Mesenchymal stem cell (in vitro differentiated cells and primary cell): ENCODE data around the gene LY9.

Source experiments
- DNase-seq: peaks from one replicate; pipeline ENCODE4 v3.0.0-alpha.2; 2013
- H2AFZ ChIP-seq: one replicate; pipeline ENCODE4 v1.6.1; 2013; ENCODE audit warnings: low read depth, mild to moderate bottlenecking, control low read depth, inconsistent platforms, low read length, moderate library complexity
- H2AK5ac ChIP-seq: 2 replicates; pipeline ENCODE4 v1.6.1; 2013; ENCODE audit warnings: low read length, moderate library complexity, mild to moderate bottlenecking, inconsistent platforms; ENCODE audit not compliant: severe bottlenecking
- H2BK120ac ChIP-seq: one replicate; pipeline ENCODE4 v1.6.1; 2013; ENCODE audit warnings: low read depth, mild to moderate bottlenecking, inconsistent platforms, low read length, moderate library complexity
- H2BK12ac ChIP-seq, 2 experiments: one replicate each; pipeline ENCODE4 v1.6.1; 2013; ENCODE audit warnings: inconsistent platforms in 2 of 2, low read length in 2 of 2, mild to moderate bottlenecking in 2 of 2, moderate library complexity in 2 of 2, control low read depth in 1 of 2
- H2BK15ac ChIP-seq: one replicate; pipeline ENCODE4 v1.6.1; 2013; ENCODE audit warnings: mild to moderate bottlenecking, low read depth, inconsistent platforms; ENCODE audit not compliant: poor library complexity, severe bottlenecking
- H2BK5ac ChIP-seq: 2 replicates; pipeline ENCODE4 v1.6.1; 2013; ENCODE audit warnings: low read depth, mild to moderate bottlenecking, low read length, control low read depth, inconsistent platforms; ENCODE audit not compliant: poor library complexity, severe bottlenecking
- H3K14ac ChIP-seq, 2 experiments: one replicate each; pipeline ENCODE4 v1.6.1; 2013; ENCODE audit warnings: inconsistent platforms in 2 of 2, low read length in 2 of 2, control low read depth in 1 of 2, mild to moderate bottlenecking in 1 of 2, moderate library complexity in 1 of 2
- H3K18ac ChIP-seq, 2 experiments: one replicate each; pipeline ENCODE4 v1.6.1; 2013; ENCODE audit warnings: inconsistent platforms in 2 of 2, low read length in 2 of 2, control low read depth in 1 of 2, low read depth in 1 of 2, mild to moderate bottlenecking in 1 of 2
- H3K23ac ChIP-seq, 2 experiments: one replicate each; pipeline ENCODE4 v1.6.1; 2013; ENCODE audit warnings: inconsistent platforms in 2 of 2, low read length in 2 of 2, mild to moderate bottlenecking in 2 of 2, moderate library complexity in 2 of 2, control low read depth in 1 of 2
- H3K27ac ChIP-seq: 2 replicates; pipeline ENCODE4 v1.5.1; 2013; ENCODE audit warnings: mild to moderate bottlenecking, moderate library complexity, low read length, control low read depth, inconsistent platforms; ENCODE audit not compliant: poor library complexity, severe bottlenecking
- H3K27me3 ChIP-seq, 2 experiments: 2 replicates each; pipeline versions ENCODE4 v1.6.1 to v1.7.0; 2013; ENCODE audit warnings: low read length in 2 of 2, mild to moderate bottlenecking in 2 of 2, moderate library complexity in 2 of 2, control low read depth in 1 of 2, inconsistent platforms in 1 of 2; ENCODE audit not compliant: control insufficient read depth in 1 of 2, insufficient read depth in 1 of 2
- H3K36me3 ChIP-seq, 2 experiments: 2 replicates each; pipeline versions ENCODE4 v1.6.1 to v1.7.0; 2013; ENCODE audit warnings: low read length in 2 of 2, control low read depth in 1 of 2, inconsistent platforms in 1 of 2, low read depth in 1 of 2, mild to moderate bottlenecking in 1 of 2; ENCODE audit not compliant: insufficient read depth in 2 of 2, control insufficient read depth in 1 of 2
- H3K4ac ChIP-seq, 2 experiments: one replicate each; pipeline ENCODE4 v1.6.1; 2013; ENCODE audit warnings: inconsistent platforms in 2 of 2, low read length in 2 of 2, mild to moderate bottlenecking in 2 of 2, moderate library complexity in 2 of 2, control low read depth in 1 of 2, low read depth in 1 of 2
- H3K4me1 ChIP-seq: 2 replicates; pipeline ENCODE4 v1.6.1; 2013; ENCODE audit warnings: low read depth, low read length, control low read depth; ENCODE audit not compliant: control insufficient read depth, insufficient read depth
- H3K4me2 ChIP-seq: 2 replicates; pipeline ENCODE4 v1.6.1; 2013; ENCODE audit warnings: low read length, mild to moderate bottlenecking, inconsistent platforms; ENCODE audit not compliant: poor library complexity, severe bottlenecking
- H3K4me3 ChIP-seq, 2 experiments: 2 replicates each; pipeline versions ENCODE4 v1.5.1 to v1.7.0; 2013; ENCODE audit warnings: low read length in 2 of 2, mild to moderate bottlenecking in 2 of 2, control low read depth in 1 of 2, low read depth in 1 of 2; ENCODE audit not compliant: insufficient read depth in 1 of 2
- H3K79me1 ChIP-seq: replicated peaks from 2 replicates; pipeline ENCODE4 v1.6.1; 2013; ENCODE audit warnings: mild to moderate bottlenecking, control low read depth, low read length, inconsistent platforms; ENCODE audit not compliant: poor library complexity, severe bottlenecking
- H3K9ac ChIP-seq: 2 replicates; pipeline ENCODE4 v1.7.0; 2013; ENCODE audit warnings: mild to moderate bottlenecking, low read length, moderate library complexity
- H3K9me3 ChIP-seq: 2 replicates; pipeline ENCODE4 v1.7.0; 2013; ENCODE audit warnings: mild to moderate bottlenecking, low read length; ENCODE audit not compliant: control insufficient read depth
- H4K8ac ChIP-seq: one replicate; pipeline ENCODE4 v1.6.1; 2013; ENCODE audit warnings: inconsistent platforms, mild to moderate bottlenecking, low read length, moderate library complexity
- H4K91ac ChIP-seq: one replicate; pipeline ENCODE4 v1.6.1; 2013; ENCODE audit warnings: mild to moderate bottlenecking, low read length, inconsistent platforms
- WGBS: methylation state at CpG from one replicate; pipeline ENCODE4 v1.1.7; 2013; ENCODE audit warnings: mixed read lengths; 5-methylcytosine and 5-hydroxymethylcytosine counted together

Gene LY9

GRCh38 chr1:160753594-160753993 lies 42.4 kb upstream of the LY9 start:
- Histone ChIP-seq H3K4me3 (no peak overlapping the region), H4K8ac (no peak overlapping the region), H3K9me3 (no peaks in the 10 kb centered on the region), H3K18ac (no peak overlapping the region), H3K27me3 (peaks cover 0 to 3% of the 10 kb centered on the region in 2 experiments), H3K4ac (no peak overlapping the region), H2AFZ (no peak overlapping the region), H2BK12ac (no peak overlapping the region), H2BK15ac (no peak overlapping the region), H3K23ac (no peak overlapping the region), H3K79me1 (no peaks in the 10 kb centered on the region), H3K4me1 (no peaks in the 10 kb centered on the region), H2BK5ac (no peak overlapping the region), H2AK5ac (no peak overlapping the region), H3K4me2 (no peak overlapping the region), H3K27ac (no peak overlapping the region), H4K91ac (no peak overlapping the region), H2BK120ac (no peak overlapping the region), H3K9ac (no peak overlapping the region), H3K14ac (no peak overlapping the region), H3K36me3 (no peaks in the 10 kb centered on the region)
- DNase-seq, result no peak

GRCh38 chr1:160755461-160755860 lies 40.5 kb upstream of the LY9 start:
- H2BK120ac ChIP-seq, result no peak overlapping the region
- no peak overlapping the region for H4K8ac ChIP-seq
- no peak overlapping the region for H2BK5ac ChIP-seq
- no peaks in the 10 kb centered on the region for H3K36me3 ChIP-seq
- H2BK12ac ChIP-seq, result no peak overlapping the region
- H3K18ac ChIP-seq, result no peak overlapping the region
- WGBS, result 80% methylated on average over 1 of the region's 2 CpGs
- H3K23ac ChIP-seq, result no peak overlapping the region
- no peak overlapping the region for H3K14ac ChIP-seq
- H3K4me3 ChIP-seq, result no peak overlapping the region
- no peak for DNase-seq
- no peak overlapping the region for H3K4me2 ChIP-seq
- no peaks in the 10 kb centered on the region for H3K9me3 ChIP-seq
- H2BK15ac ChIP-seq, result no peak overlapping the region
- no peak overlapping the region for H4K91ac ChIP-seq
- no peak overlapping the region for H3K27ac ChIP-seq
- H2AFZ ChIP-seq, result no peak overlapping the region
- H2AK5ac ChIP-seq, result no peak overlapping the region
- no peak overlapping the region for H3K4ac ChIP-seq
- H3K9ac ChIP-seq, result no peak overlapping the region
- H3K27me3 ChIP-seq, result peaks cover 0 to 3% of the 10 kb centered on the region in 2 experiments
- H3K4me1 ChIP-seq, result no peaks in the 10 kb centered on the region
- no peaks in the 10 kb centered on the region for H3K79me1 ChIP-seq

- H3K4me1 ChIP-seq, result no peaks in the 10 kb centered on the region
- H3K4ac ChIP-seq, result no peak overlapping the region
- H3K27me3 ChIP-seq, result no peaks in the 10 kb centered on the region
- H2BK5ac ChIP-seq, result no peak overlapping the region
- H4K8ac ChIP-seq, result no peak overlapping the region
- H3K18ac ChIP-seq, result no peak overlapping the region
- no peak overlapping the region for H2BK15ac ChIP-seq
- H3K79me1 ChIP-seq, result no peaks in the 10 kb centered on the region
- no peaks in the 10 kb centered on the region for H3K9me3 ChIP-seq
- H2AK5ac ChIP-seq, result no peak overlapping the region
- H3K14ac ChIP-seq, result no peak overlapping the region
- no peak for DNase-seq
- H3K4me3 ChIP-seq, result no peak overlapping the region
- no peak overlapping the region for H3K27ac ChIP-seq
- H4K91ac ChIP-seq, result no peak overlapping the region
- H3K4me2 ChIP-seq, result no peak overlapping the region
- H3K23ac ChIP-seq, result no peak overlapping the region
- no peaks in the 10 kb centered on the region for H3K36me3 ChIP-seq
- no peak overlapping the region for H2AFZ ChIP-seq
- no peak overlapping the region for H2BK12ac ChIP-seq
- WGBS, result 59% methylated on average over 3 of the region's 5 CpGs
- H3K9ac ChIP-seq, result no peak overlapping the region
- no peak overlapping the region for H2BK120ac ChIP-seq
Measured at GRCh38 chr1:160755911-160756848, 39.8 kb upstream of the LY9 start.

- H3K14ac ChIP-seq, result no peak overlapping the region
- no peak overlapping the region for H2BK15ac ChIP-seq
- no peak overlapping the region for H3K27ac ChIP-seq
- H2AFZ ChIP-seq, result no peak overlapping the region
- H3K4ac ChIP-seq, result no peak overlapping the region
- H2BK120ac ChIP-seq, result no peak overlapping the region
- H2AK5ac ChIP-seq, result no peak overlapping the region
- no peak overlapping the region for H2BK12ac ChIP-seq
- no peak for DNase-seq
- H3K9me3 ChIP-seq, result no peaks in the 10 kb centered on the region
- H3K36me3 ChIP-seq, result no peaks in the 10 kb centered on the region
- H4K8ac ChIP-seq, result no peak overlapping the region
- no peak overlapping the region for H3K18ac ChIP-seq
- H3K9ac ChIP-seq, result no peak overlapping the region
- H3K23ac ChIP-seq, result no peak overlapping the region
- H3K4me2 ChIP-seq, result no peak overlapping the region
- H3K4me1 ChIP-seq, result no peaks in the 10 kb centered on the region
- 72% methylated on average over 2 of the region's 2 CpGs for WGBS
- no peaks in the 10 kb centered on the region for H3K79me1 ChIP-seq
- H3K27me3 ChIP-seq, result no peaks in the 10 kb centered on the region
- no peak overlapping the region for H3K4me3 ChIP-seq
- H4K91ac ChIP-seq, result no peak overlapping the region
- H2BK5ac ChIP-seq, result no peak overlapping the region
Measured at GRCh38 chr1:160756849-160757201, 39.1 kb upstream of the LY9 start.
